Activated CD4-positive, alpha-beta memory T cell treated with anti-CD3 and anti-CD28 coated beads for 36 hours (primary cell): ENCODE results near the gene DEK. TPM values are rescaled to one million over a fixed set of nuclear protein-coding genes. Genes with fewer than 3 reads are reported as not detected.

Source experiments
- CTCF ChIA-PET: fragments of 350-600 bp; sonication (Branson Sonifier 250); formaldehyde crosslinking; loops from one replicate; lab custom pipeline; 2021; ENCODE audit warnings: antibody characterized with exemption, inconsistent platforms; lab: Charles Lee
- POLR2A ChIA-PET: fragments of 350-600 bp; sonication (Branson Sonifier 250); formaldehyde crosslinking; loops from one replicate; lab custom pipeline; 2021; ENCODE audit warnings: antibody characterized with exemption; lab: Charles Lee
- DNase-seq: peaks from one replicate; pipeline ENCODE4 v3.0.0-alpha.2; 2020
- H3K27ac Mint-ChIP-seq: one replicate; pipeline ENCODE4 v1.8.0; 2021; ENCODE audit warnings: mixed read lengths
- H3K27me3 Mint-ChIP-seq: one replicate; pipeline ENCODE4 v1.8.0; 2021; ENCODE audit warnings: mixed read lengths
- H3K36me3 Mint-ChIP-seq: one replicate; pipeline ENCODE4 v1.8.0; 2021; ENCODE audit warnings: mixed read lengths
- H3K4me1 Mint-ChIP-seq: one replicate; pipeline ENCODE4 v1.8.0; 2021; ENCODE audit warnings: low read depth, mixed read lengths
- H3K4me3 Mint-ChIP-seq: one replicate; pipeline ENCODE4 v1.8.0; 2021; ENCODE audit warnings: mild to moderate bottlenecking, mixed read lengths
- H3K9me3 Mint-ChIP-seq: one replicate; pipeline ENCODE4 v1.8.0; 2021; ENCODE audit warnings: mixed read lengths
- intact Hi-C: fragments of 100-400 bp; cut with micrococcal nuclease; formaldehyde crosslinking; loops from one replicate; pipeline ENCODE4 v1.15.1; 2023
- total RNA-seq, 2 experiments: library from RNA; stranded (reverse); gene quantifications; one replicate each; pipeline ENCODE4 v1.2.3, GENCODE V29; 2021

Gene DEK
- total RNA-seq, 2 experiments from 2014 or later, result 180 to 182 TPM

DNA sequence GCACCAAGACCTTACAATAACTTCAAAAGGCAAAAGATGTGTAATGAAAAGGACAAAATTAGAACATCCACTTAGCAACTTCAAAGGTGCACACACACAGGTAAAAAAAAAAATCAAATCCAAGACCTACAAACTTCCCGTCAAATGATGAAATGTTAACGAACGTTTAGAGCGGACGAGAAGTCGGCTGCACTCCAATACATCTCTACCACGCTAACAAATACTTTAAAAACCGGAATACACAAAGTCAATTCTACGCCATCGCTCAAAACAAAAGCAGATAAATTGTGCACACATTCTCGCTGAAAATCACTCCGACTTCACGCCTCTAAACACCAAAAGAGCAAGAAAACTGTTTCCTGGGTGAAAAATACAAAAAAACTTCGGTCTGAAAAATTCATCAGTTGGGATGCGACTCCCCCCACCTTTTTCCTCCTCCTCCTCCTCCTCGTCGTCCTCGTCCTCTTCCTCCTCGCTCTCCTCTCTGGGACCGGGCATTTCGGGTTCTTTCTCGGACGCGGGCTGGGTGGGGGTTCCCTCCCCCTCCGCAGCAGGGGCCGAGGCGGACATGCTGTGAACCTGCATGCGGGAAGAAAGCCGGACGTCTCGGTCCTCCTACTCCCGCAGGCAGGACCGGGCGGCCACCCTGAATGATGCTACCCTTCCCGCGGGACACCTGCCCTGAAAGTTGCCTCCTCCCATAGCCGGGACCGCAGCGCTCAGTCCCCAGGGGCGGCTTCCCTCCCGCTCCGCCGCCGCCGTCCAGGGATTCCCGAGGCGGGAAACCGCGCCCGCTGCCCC, 712 bp downstream of the DEK start:
- Mint-ChIP-seq H3K36me3 (peaks cover 44% of the 10 kb centered on the region), H3K27me3 (no peaks in the 10 kb centered on the region), H3K4me1 (peaks cover 53% of the 10 kb centered on the region), H3K9me3 (peaks cover 7% of the 10 kb centered on the region), H3K27ac (peak overlapping the region; percentile 96), H3K4me3 (peak overlapping the region; percentile 95)
- DNase-seq, result peak; percentile 46
- ChIA-PET CTCF (no interaction called here), POLR2A (interaction anchor here (0.9 kb wide), 1 partner anchor 22 kb away, joined by 4 read pairs; no protein-coding TSS in a partner anchor)
- intact Hi-C loops, result loop anchor here (1.0 to 10.0 kb wide), 8 partner anchors 20 to 661 kb away; partner anchors contain the start of genes FAM8A1, KDM1B, RNF144B and TPMT

DNA sequence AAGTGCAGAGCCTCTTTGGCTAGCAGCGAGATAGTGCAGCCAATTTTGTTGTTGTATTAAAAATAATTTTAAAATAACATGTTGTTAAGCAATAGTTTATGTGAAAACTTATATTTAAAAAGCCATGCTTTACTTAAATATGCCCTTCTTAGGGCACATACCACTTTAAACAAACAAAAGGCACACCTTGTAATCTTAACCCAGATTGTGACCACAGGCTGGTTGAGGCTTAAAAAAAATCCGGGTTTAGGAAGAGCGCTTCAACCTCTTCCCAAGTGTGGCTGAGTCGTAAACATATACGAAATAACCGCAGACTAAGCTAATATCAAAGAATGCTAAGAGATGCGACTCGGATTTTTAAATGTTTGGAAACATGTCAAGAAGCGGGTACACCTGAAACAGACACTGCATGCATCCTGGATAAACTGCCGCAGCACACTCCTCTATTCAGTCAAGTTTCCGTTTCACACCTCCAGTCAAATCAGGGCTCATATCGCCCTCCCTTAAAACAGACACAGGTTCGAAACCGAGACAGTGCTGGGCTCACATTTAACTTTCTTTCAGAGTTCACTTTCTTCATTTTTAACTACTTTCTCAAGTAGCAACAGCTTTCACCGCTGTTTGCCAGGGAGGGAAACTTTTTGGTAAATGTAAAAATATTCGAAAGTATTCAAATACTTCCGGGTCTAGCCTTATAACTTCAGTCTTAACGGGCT, 1.5 kb downstream of the DEK start:
- peak; percentile 73 for DNase-seq
- Mint-ChIP-seq H3K27me3 (no peaks in the 10 kb centered on the region), H3K27ac (peak overlapping the region; percentile 96), H3K36me3 (peaks cover 45% of the 10 kb centered on the region), H3K4me1 (peaks cover 54% of the 10 kb centered on the region), H3K4me3 (peak overlapping the region; percentile 95), H3K9me3 (peaks cover 7% of the 10 kb centered on the region)
- CTCF ChIA-PET, result no interaction called here
- POLR2A ChIA-PET, result no interaction called here
- intact Hi-C loops, result loop anchor here (1.0 to 10.0 kb wide), 7 partner anchors 20 to 661 kb away; partner anchors contain the start of genes FAM8A1 and RNF144B

DNA sequence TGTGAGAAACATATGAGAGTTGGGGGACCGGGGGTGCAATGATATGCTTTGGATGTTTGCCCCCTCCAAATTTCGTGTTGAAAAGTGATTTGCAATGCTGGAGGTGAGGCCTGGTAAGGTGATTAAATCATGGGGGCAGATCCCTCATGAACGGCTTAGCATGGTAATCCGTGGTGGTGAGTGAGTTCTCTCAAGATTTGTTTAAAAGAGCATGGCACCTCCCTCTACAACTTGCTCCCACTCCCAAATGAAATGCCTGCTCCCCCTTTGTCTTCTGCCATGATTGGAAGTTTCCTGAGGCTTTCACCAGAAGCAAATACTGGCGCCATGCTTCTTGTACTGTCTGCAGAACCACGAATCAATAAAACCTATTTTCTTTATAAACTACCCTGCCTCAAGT, 2.5 kb downstream of the DEK start:
- POLR2A ChIA-PET, result no interaction called here
- Mint-ChIP-seq H3K27me3 (no peaks in the 10 kb centered on the region), H3K27ac (no peak overlapping the region), H3K36me3 (peaks cover 55% of the 10 kb centered on the region), H3K9me3 (peaks cover 7% of the 10 kb centered on the region), H3K4me3 (peak overlapping the region; percentile 54), H3K4me1 (peaks cover 54% of the 10 kb centered on the region)
- CTCF ChIA-PET, result interaction anchor here (0.6 kb wide), 1 partner anchor 15 kb away, joined by 3 read pairs; no protein-coding TSS in a partner anchor
- no peak for DNase-seq
- intact Hi-C loops, result loop anchor here (5.0 to 10.0 kb wide), 4 partner anchors 125 to 660 kb away; partner anchors contain the start of genes FAM8A1 and RNF144B

DNA sequence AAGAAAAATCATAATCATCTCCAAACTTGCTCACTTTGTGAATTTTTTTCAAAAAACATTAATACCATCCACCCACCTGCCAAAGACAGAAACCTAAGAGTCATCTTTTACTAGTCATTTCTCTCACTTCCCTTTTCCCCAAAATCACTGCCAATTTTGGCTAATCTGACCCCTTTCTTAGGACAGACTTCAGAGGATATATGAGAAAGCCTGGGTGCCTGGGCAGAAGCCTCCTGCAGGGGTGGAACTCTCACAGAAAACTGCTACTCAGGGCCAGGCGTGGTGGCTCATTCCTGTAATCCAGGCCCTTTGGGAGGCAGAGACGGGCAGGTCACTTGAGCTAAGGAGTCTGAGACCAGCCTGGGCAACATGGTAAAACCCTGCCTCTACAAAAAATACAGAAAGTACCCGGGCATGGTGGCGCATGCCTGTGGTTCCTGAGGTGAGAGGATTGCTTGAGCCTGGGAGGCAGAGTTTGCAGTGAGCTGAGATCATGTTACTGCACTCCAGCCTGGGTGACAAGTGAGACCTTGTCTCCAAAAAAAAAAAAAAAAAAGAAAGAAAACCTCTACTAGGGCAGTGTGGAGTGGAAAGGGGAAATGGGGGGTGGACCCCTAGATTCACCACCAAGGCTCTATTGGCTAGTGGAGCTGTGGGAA, 3.8 kb downstream of the DEK start:
- peaks cover 4% of the 10 kb centered on the region for H3K9me3 Mint-ChIP-seq
- intact Hi-C loops, result loop anchor here (5.0 to 10.0 kb wide), 4 partner anchors 127 to 658 kb away; partner anchors contain the start of genes FAM8A1 and RNF144B
- H3K27me3 Mint-ChIP-seq, result no peaks in the 10 kb centered on the region
- POLR2A ChIA-PET, result interaction anchor here (0.6 to 0.8 kb wide), 2 partner anchors 14 to 640 kb away, joined by 3 read pairs; no protein-coding TSS in a partner anchor
- H3K36me3 Mint-ChIP-seq, result peaks cover 64% of the 10 kb centered on the region
- peak overlapping the region; percentile 54 for H3K4me3 Mint-ChIP-seq
- CTCF ChIA-PET, result no interaction called here
- peaks cover 54% of the 10 kb centered on the region for H3K4me1 Mint-ChIP-seq
- peak; percentile 69 for DNase-seq
- peak overlapping the region; percentile 60 for H3K27ac Mint-ChIP-seq

DNA sequence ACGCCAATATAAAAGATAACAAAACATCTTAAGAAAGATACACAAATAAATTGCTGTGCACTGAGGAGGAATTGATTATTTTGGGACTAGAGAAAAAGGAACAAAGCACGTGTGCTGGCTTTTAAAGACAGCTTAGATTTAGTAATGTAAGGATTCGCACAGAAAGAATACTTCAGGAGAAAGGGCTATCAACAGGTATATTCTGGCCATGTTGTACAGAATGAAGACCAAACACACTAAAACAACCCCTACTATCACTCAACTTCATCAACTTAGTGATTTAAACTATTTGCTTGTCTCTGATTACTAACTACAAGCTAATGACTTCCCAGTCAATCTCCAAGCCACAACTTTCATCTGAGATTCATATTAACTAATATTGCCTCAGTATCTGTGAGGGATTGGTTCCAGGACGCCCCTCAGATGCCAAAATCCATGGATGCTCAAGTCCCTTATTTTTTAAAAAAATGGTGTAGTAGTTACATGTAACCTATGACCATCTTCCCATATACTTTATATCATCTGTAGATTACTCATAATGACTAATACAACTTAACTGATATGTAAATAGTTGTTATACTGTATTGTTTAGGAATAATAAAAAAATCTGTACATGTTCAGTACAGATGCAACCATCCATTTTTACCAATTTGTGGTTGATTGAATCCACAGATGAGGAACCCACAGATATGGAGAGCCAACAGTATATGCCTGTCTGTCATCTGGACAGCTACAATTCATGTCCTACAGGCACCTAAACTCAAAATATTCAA, 4.5 kb downstream of the DEK start:
- intact Hi-C loops, result loop anchor here (5.0 to 10.0 kb wide), 4 partner anchors 127 to 658 kb away; partner anchors contain the start of genes FAM8A1 and RNF144B
- H3K36me3 Mint-ChIP-seq, result peaks cover 71% of the 10 kb centered on the region
- no peak overlapping the region for H3K4me3 Mint-ChIP-seq
- POLR2A ChIA-PET, result no interaction called here
- peaks cover 47% of the 10 kb centered on the region for H3K4me1 Mint-ChIP-seq
- DNase-seq, result no peak
- CTCF ChIA-PET, result interaction anchor here (0.6 to 0.9 kb wide), 3 partner anchors 18 to 301 kb away, joined by 3 read pairs; no protein-coding TSS in a partner anchor
- H3K27ac Mint-ChIP-seq, result peak overlapping the region; percentile 60
- no peaks in the 10 kb centered on the region for H3K9me3 Mint-ChIP-seq
- H3K27me3 Mint-ChIP-seq, result no peaks in the 10 kb centered on the region

DNA sequence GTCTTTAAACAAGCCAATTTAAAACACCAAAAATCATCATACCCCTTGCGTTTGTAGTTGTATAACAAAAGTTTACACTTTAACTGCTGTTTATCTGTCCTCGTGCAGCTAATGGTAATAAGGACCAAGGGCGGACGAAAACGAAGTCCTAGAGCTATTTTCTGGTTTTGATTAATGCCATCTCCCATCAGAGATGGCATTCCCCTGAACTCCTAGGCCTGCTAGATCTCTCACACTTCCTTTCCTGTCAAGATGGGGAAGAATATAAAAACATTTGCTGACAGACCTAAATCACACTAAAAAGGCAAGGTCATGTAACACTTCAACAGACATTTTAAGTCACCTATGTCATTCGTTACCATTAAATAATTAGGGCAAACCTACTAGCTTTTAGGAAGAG, 9.5 kb downstream of the DEK start:
- H3K4me3 Mint-ChIP-seq, result no peak overlapping the region

DNA sequence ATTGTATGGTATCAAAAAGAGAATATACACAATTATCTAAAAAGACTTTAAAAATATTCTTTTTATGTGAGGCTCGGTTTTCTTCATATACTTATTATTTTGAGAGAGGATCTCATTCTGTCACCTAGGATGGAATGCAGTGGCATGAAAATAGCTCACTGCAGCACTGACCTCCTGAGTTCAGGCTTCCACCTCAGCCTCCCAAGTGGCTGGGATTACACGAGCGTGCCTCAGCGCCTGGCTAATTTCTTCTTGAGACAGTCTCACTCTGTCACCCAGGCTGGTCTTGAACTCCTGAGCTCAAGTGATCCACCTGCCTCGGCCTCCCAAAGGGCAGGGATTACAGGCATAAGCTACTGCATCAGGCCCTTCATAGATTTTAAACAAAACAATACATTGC, 10.7 kb downstream of the DEK start:
- H3K4me3 Mint-ChIP-seq, result no peak overlapping the region
- CTCF ChIA-PET, result no interaction called here
- H3K4me1 Mint-ChIP-seq, result peaks cover 15% of the 10 kb centered on the region
- POLR2A ChIA-PET, result no interaction called here
- no peaks in the 10 kb centered on the region for H3K9me3 Mint-ChIP-seq
- no peaks in the 10 kb centered on the region for H3K27me3 Mint-ChIP-seq
- peaks cover 58% of the 10 kb centered on the region for H3K36me3 Mint-ChIP-seq
- no peak overlapping the region for H3K27ac Mint-ChIP-seq
- DNase-seq, result no peak
- intact Hi-C loops, result no loop called here

More for the DNA sequence above, 9.5 kb downstream of the DEK start:
- Mint-ChIP-seq H3K27me3 (no peaks in the 10 kb centered on the region), H3K4me1 (peaks cover 17% of the 10 kb centered on the region), H3K36me3 (peaks cover 54% of the 10 kb centered on the region), H3K9me3 (no peaks in the 10 kb centered on the region), H3K27ac (no peak overlapping the region)
- DNase-seq, result no peak
- ChIA-PET CTCF (interaction anchor here (0.6 kb wide), 1 partner anchor 51 kb away, joined by 3 read pairs; no protein-coding TSS in a partner anchor), POLR2A (interaction anchor here (0.6 kb wide), 1 partner anchor 30 kb away, joined by 3 read pairs; no protein-coding TSS in a partner anchor)
- intact Hi-C loops, result no loop called here

- CTCF ChIA-PET, result no interaction called here
- H3K27ac Mint-ChIP-seq, result no peak overlapping the region
- POLR2A ChIA-PET, result no interaction called here
- H3K36me3 Mint-ChIP-seq, result peaks cover 69% of the 10 kb centered on the region
- H3K27me3 Mint-ChIP-seq, result no peaks in the 10 kb centered on the region
- DNase-seq, result no peak
- H3K4me1 Mint-ChIP-seq, result peaks cover 41% of the 10 kb centered on the region
- intact Hi-C loops, result no loop called here
- H3K4me3 Mint-ChIP-seq, result no peak overlapping the region
- no peaks in the 10 kb centered on the region for H3K9me3 Mint-ChIP-seq
These were observed 15.1 kb downstream of the DEK start for GRCh38 chr6:18249271-18249670.

DNA sequence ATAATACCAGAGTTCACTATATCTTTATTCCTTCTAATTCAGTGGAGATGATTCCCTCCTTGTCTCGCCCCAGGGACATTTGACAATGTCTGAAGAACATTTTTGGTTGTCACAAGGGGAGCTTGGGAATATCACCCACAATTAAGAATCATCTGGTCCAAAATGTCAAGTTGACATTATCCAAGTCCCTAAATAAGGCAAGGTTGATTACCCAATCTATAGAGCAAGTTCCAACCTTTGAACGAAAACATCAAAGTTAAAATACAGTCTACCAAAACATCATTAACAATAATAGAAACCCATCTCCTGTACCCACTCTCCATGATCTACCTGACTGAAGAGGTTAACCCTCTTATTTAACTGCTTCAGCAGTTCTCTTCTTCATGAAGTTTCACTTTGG, 15.6 kb downstream of the DEK start:
- CTCF ChIA-PET, result no interaction called here
- intact Hi-C loops, result no loop called here
- H3K4me3 Mint-ChIP-seq, result no peak overlapping the region

DNA sequence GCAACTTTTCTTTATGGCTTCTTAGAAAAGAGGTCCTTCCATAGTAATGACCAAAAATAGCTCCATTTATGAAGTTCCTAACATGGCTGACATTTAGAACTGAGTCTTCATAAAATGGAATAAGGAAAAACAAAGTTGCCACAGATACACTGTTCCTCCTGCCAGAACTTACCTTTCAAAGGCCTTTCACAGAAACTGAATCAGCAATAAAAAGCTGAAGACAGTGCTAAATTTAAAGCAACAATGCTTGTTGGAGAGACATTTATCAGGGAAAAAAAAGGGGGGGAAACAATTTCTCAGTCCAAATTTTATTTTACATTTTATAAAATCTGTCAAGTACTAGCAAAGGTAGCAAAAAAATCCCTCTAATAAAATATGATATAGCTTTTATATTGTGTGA, 17.3 kb downstream of the DEK start:
- intact Hi-C loops, result no loop called here
- CTCF ChIA-PET, result interaction anchor here (0.6 kb wide), 1 partner anchor 15 kb away, joined by 3 read pairs; no protein-coding TSS in a partner anchor
- Mint-ChIP-seq H3K36me3 (peaks cover 75% of the 10 kb centered on the region), H3K9me3 (no peaks in the 10 kb centered on the region), H3K4me1 (peaks cover 53% of the 10 kb centered on the region), H3K27me3 (no peaks in the 10 kb centered on the region), H3K27ac (no peak overlapping the region), H3K4me3 (no peak overlapping the region)
- DNase-seq, result no peak
- POLR2A ChIA-PET, result interaction anchor here (1.4 kb wide), 1 partner anchor 14 kb away, joined by 3 read pairs; no protein-coding TSS in a partner anchor

More for the DNA sequence above, 15.6 kb downstream of the DEK start:
- POLR2A ChIA-PET, result no interaction called here
- H3K27ac Mint-ChIP-seq, result no peak overlapping the region
- DNase-seq, result no peak
- H3K4me1 Mint-ChIP-seq, result peaks cover 44% of the 10 kb centered on the region
- H3K27me3 Mint-ChIP-seq, result no peaks in the 10 kb centered on the region
- no peaks in the 10 kb centered on the region for H3K9me3 Mint-ChIP-seq
- H3K36me3 Mint-ChIP-seq, result peaks cover 71% of the 10 kb centered on the region

DNA sequence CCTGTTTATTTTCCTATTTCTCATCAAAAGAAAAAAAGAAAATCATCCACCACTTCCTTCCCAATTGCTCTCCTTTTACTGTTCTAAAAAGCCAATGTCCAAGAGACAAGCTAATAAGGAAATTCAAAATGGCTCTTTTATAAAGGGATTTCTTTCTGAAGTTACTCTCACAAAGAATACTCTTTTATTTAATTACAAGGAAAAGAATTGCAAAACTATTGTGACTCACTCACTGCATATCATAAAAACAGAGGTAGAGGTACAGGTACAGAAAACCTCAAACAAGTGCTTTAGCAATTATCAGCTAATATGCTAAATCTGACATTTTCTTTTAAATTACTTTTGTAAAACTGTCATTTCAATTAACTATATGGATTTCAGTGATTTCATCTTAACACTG, 18.1 kb downstream of the DEK start:
- peaks cover 61% of the 10 kb centered on the region for H3K4me1 Mint-ChIP-seq
- CTCF ChIA-PET, result interaction anchor here (0.6 kb wide), 1 partner anchor 257 kb away, joined by 3 read pairs; no protein-coding TSS in a partner anchor
- H3K4me3 Mint-ChIP-seq, result no peak overlapping the region
- POLR2A ChIA-PET, result interaction anchor here (1.4 kb wide), 1 partner anchor 15 kb away, joined by 3 read pairs; no protein-coding TSS in a partner anchor
- H3K27ac Mint-ChIP-seq, result no peak overlapping the region
- no peaks in the 10 kb centered on the region for H3K9me3 Mint-ChIP-seq
- H3K36me3 Mint-ChIP-seq, result peaks cover 74% of the 10 kb centered on the region
- no peak for DNase-seq
- H3K27me3 Mint-ChIP-seq, result no peaks in the 10 kb centered on the region
- intact Hi-C loops, result no loop called here
